OCI-LY3 (cell line): ENCODE measurements around the gene PHC3.

Source experiments
- CTCF ChIP-seq: fragments of 200-600, 300-600 bp; sonication (generic); IDR thresholded peaks from 2 replicates; pipeline ENCODE4 v1.5.1; 2014; ENCODE audit warnings: antibody characterized with exemption, low read length, low read depth
- EZH2phosphoT487 ChIP-seq: fragments of 200-600 bp; shearing (Covaris generic); IDR thresholded peaks from 2 replicates; pipeline ENCODE4 v1.6.1; 2018; ENCODE audit warnings: antibody characterized with exemption, mixed run types, low read depth

DNA sequence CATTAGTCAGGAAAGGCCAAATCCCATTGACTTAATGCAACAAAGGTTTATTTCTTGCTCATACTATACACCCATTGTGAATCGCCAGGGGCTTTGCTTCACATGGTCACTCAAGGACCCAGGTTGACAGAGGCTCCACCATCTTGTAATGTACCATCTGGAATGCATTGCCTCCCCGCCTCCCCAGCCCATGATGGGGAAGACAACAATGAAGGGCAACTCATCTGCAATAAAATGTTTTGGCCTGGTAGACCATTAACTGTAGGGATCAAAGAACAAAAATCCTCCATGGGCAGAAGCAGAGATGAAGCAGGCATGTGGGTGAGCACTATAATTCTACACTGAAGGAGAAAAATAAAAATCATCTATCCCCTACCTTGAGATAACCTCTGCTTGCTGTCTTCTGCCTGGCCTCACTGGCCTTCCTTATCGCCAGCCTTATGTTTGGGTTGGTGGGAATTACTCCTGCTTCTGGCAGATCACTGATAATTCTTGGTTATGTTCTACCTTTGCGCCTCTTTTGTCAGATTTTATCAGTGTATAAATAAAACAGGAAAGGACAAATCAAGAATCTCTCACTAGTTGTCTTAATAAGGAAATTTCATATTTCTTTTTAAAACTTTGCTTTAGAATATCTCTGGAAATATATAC is 106.0 kb downstream of the PHC3 start:
- no peak for TF ChIP-seq CTCF
- TF ChIP-seq EZH2phosphoT487: no peak
